Measurements from ENCODE around the gene ANKLE1. TPM values are rescaled to one million over a fixed set of nuclear protein-coding genes. Genes with fewer than 3 reads are reported as not detected.

The ANKLE1 gene
- total RNA-seq, 1 experiment from 2014 or later, result 0.16 TPM

DNA sequence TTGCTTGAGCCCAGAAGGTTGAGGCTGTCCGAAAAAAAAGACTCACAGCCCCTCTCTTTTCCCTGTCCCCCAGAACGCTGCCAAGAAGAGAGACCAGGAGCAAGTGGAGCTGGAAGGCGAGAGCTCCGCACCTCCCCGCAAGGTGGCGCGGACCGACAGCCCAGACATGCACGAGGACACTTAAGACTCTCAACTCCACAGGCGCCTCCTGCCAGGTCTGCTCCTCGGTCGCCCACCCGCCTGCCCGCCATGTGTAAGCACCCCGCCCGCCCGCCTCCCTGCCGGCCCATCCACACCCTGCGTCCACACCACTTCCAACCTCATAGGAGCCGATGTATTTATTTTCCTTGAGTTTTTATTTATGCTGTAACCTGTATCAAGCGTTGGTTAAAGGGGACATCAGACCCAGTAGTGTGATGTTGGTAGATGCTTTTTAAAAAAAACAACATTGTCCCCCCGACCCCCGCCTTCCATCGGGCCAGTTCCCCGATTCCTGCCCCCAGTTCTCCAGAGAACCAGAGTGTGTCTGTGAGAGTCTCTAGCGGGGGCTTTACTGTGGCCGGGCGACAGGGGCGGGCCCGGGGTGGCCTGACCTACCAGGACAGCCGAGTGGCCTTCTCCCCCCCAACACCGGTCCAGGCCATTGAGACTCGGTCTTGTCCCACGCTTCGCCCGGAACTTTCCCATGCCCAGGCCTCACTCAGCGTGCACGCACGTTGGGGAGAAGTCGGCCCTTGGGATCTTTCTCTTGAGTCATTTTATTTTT, 38.0 kb downstream of the ANKLE1 start:
- H3K4me1 Mint-ChIP-seq (ENCODE audit: insufficient read depth, unreplicated experiment), result no peaks in the 10 kb centered on the region
- ChIA-PET POLR2A (interaction anchor here (0.7 kb wide), 1 partner anchor 13 kb away, joined by 3 read pairs; no protein-coding TSS in a partner anchor), CTCF (no interaction called here)
- no peak for TF ChIP-seq CTCF (IDR thresholded peaks at IDR 0.05; ENCODE audit: unreplicated experiment)
- H3K4me3 Mint-ChIP-seq (ENCODE audit: unreplicated experiment), result no peak overlapping the region
- TSS peak; percentile 72 for BruUV-seq (replicated peaks)
- H3K9me3 Mint-ChIP-seq (ENCODE audit: unreplicated experiment), result no peaks in the 10 kb centered on the region
- no peak for DNase-seq (ENCODE audit: unreplicated experiment)
- H3K27me3 Mint-ChIP-seq (ENCODE audit: insufficient read depth, unreplicated experiment), result no peaks in the 10 kb centered on the region
- peaks cover 63% of the 10 kb centered on the region for H3K36me3 Mint-ChIP-seq (ENCODE audit: insufficient read depth, unreplicated experiment)
- H3K27ac Mint-ChIP-seq (ENCODE audit: low read depth, unreplicated experiment), result no peak overlapping the region
- intact Hi-C loops (cut with micrococcal nuclease), result no loop called here

- CTCF ChIA-PET, result interaction anchor here (0.6 to 1.1 kb wide), 3 partner anchors 13 to 1066 kb away, joined by 3 read pairs; no protein-coding TSS in a partner anchor
These were observed 38.7 kb downstream of the ANKLE1 start for GRCh38 chr19:17320435-17320834.

DNA sequence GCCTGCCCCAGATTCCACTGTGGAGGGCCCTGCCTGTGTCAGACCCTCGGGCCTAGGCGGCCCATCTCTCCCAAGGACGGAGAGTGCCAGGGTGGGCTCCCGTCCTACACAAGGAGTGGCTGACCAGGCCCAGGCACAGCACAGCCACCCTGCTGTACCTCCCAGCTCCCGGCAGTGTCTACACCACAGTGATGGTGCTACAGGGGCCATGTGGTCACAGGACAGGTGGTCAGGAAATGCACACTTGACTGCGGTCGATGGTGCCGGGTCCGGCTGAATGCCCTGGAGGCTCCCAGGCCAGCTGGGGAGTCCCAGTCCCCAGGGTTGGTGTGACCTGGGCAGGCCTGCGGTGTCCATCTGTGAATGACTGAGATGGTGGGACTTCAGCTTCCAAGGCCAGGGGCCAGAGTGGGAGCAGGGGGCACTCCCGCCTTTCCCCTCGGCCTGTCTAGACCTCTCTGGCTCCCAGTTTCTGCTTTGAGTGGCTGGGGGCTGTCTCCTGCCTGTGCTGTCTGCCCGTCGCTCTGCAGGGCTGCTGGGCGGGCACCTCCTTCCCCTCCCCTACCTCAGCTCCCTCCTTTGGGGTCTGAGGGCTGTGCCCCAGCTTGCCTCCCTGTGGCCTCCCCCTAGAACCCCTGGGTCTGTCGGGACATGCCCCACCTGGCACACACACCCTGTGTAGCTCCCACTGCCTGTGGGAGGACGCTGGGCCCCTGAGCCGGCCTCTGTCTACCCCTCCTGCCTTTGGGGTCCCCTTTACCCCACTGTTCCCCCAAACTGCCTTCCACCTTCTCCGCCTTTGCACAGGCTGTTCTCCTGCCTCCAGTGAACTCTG, 40.2 kb downstream of the ANKLE1 start:
- peaks cover 67% of the 10 kb centered on the region for H3K36me3 Mint-ChIP-seq (ENCODE audit: insufficient read depth, unreplicated experiment)
- no TSS peak for BruUV-seq (replicated peaks)
- H3K4me3 Mint-ChIP-seq (ENCODE audit: unreplicated experiment), result no peak overlapping the region
- POLR2A ChIA-PET, result no interaction called here
- H3K27me3 Mint-ChIP-seq (ENCODE audit: insufficient read depth, unreplicated experiment), result no peaks in the 10 kb centered on the region
- TF ChIP-seq CTCF (IDR thresholded peaks at IDR 0.05; ENCODE audit: unreplicated experiment), result no peak
- H3K9me3 Mint-ChIP-seq (ENCODE audit: unreplicated experiment), result no peaks in the 10 kb centered on the region
- DNase-seq (ENCODE audit: unreplicated experiment), result no peak
- intact Hi-C loops (cut with micrococcal nuclease), result no loop called here
- H3K4me1 Mint-ChIP-seq (ENCODE audit: insufficient read depth, unreplicated experiment), result peaks cover 5% of the 10 kb centered on the region
- H3K27ac Mint-ChIP-seq (ENCODE audit: low read depth, unreplicated experiment), result peak overlapping the region; percentile 92
- CTCF ChIA-PET, result interaction anchor here (1.1 kb wide), 1 partner anchor 12 kb away, joined by 3 read pairs; no protein-coding TSS in a partner anchor

More at GRCh38 chr19:17320435-17320834, 38.7 kb downstream of the ANKLE1 start:
- Mint-ChIP-seq H3K9me3 (ENCODE audit: unreplicated experiment) (no peaks in the 10 kb centered on the region), H3K27ac (ENCODE audit: low read depth, unreplicated experiment) (no peak overlapping the region), H3K4me3 (ENCODE audit: unreplicated experiment) (no peak overlapping the region), H3K27me3 (ENCODE audit: insufficient read depth, unreplicated experiment) (no peaks in the 10 kb centered on the region), H3K4me1 (ENCODE audit: insufficient read depth, unreplicated experiment) (no peaks in the 10 kb centered on the region), H3K36me3 (ENCODE audit: insufficient read depth, unreplicated experiment) (peaks cover 70% of the 10 kb centered on the region)
- no TSS peak for BruUV-seq (replicated peaks)
- DNase-seq (ENCODE audit: unreplicated experiment), result no peak
- no peak for TF ChIP-seq CTCF (IDR thresholded peaks at IDR 0.05; ENCODE audit: unreplicated experiment)
- POLR2A ChIA-PET, result no interaction called here
- intact Hi-C loops (cut with micrococcal nuclease), result no loop called here

DNA sequence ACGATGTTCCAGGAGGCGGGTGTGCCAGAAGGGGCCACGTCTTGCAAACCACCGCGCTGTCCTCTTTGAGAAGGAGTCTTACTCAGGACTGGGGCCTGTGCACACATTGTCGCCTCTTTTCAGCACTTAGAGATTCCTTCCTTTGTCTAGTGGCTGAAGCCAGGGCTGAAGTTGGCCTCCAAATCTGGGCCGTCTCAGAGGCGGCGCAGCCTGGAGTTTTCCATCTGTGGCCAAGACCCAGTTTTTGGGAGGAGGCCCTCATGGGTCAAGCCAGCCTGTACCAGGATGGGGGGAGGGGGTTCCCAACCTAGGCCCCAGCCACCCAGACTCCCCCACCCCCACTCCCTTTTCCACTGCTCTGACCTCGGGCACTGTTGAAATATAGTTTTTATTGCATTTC, 41.2 kb downstream of the ANKLE1 start:
- Mint-ChIP-seq H3K9me3 (ENCODE audit: unreplicated experiment) (no peaks in the 10 kb centered on the region), H3K27ac (ENCODE audit: low read depth, unreplicated experiment) (peak overlapping the region; percentile 92)
- CTCF ChIA-PET, result no interaction called here

More for the DNA sequence above, 41.2 kb downstream of the ANKLE1 start:
- BruUV-seq (replicated peaks), result no TSS peak
- DNase-seq (ENCODE audit: unreplicated experiment), result no peak
- no peak for TF ChIP-seq CTCF (IDR thresholded peaks at IDR 0.05; ENCODE audit: unreplicated experiment)
- no peaks in the 10 kb centered on the region for H3K27me3 Mint-ChIP-seq (ENCODE audit: insufficient read depth, unreplicated experiment)
- H3K4me1 Mint-ChIP-seq (ENCODE audit: insufficient read depth, unreplicated experiment), result peaks cover 5% of the 10 kb centered on the region
- POLR2A ChIA-PET, result no interaction called here
- H3K4me3 Mint-ChIP-seq (ENCODE audit: unreplicated experiment), result no peak overlapping the region
- H3K36me3 Mint-ChIP-seq (ENCODE audit: insufficient read depth, unreplicated experiment), result peaks cover 61% of the 10 kb centered on the region
- intact Hi-C loops (cut with micrococcal nuclease), result no loop called here

Data from MCF 10A (cell line).